Endothelial cell (in vitro differentiated cells): ENCODE results near the gene FCRL2. TPM values are rescaled to one million over a fixed set of nuclear protein-coding genes. Genes with fewer than 3 reads are reported as not detected.

Source experiments
- DNase-seq: peaks from one replicate; pipeline ENCODE4 v3.0.0; 2021; ENCODE audit warnings: low spot score
- H3K27ac Mint-ChIP-seq: one replicate; pipeline ENCODE4 v1.8.0; 2021; ENCODE audit warnings: mixed read lengths, inconsistent platforms; ENCODE audit not compliant: unreplicated experiment
- H3K27me3 Mint-ChIP-seq: one replicate; pipeline ENCODE4 v1.8.0; 2021; ENCODE audit warnings: mild to moderate bottlenecking, moderate library complexity, mixed read lengths, inconsistent platforms; ENCODE audit not compliant: unreplicated experiment
- H3K36me3 Mint-ChIP-seq: one replicate; pipeline ENCODE4 v1.8.0; 2021; ENCODE audit warnings: mild to moderate bottlenecking, low read depth, mixed read lengths, inconsistent platforms; ENCODE audit not compliant: unreplicated experiment
- H3K4me1 Mint-ChIP-seq: one replicate; pipeline ENCODE4 v1.8.0; 2021; ENCODE audit warnings: mild to moderate bottlenecking, mixed read lengths, inconsistent platforms; ENCODE audit not compliant: unreplicated experiment
- H3K4me3 Mint-ChIP-seq: one replicate; pipeline ENCODE4 v1.8.0; 2021; ENCODE audit warnings: mild to moderate bottlenecking, mixed read lengths, inconsistent platforms; ENCODE audit not compliant: unreplicated experiment
- H3K9me3 Mint-ChIP-seq: one replicate; pipeline ENCODE4 v1.8.0; 2021; ENCODE audit warnings: mixed read lengths, inconsistent platforms; ENCODE audit not compliant: unreplicated experiment
- CTCF ChIP-seq: fragments of 200-600 bp; sonication (generic); IDR thresholded peaks from one replicate; pipeline ENCODE4 v1.5.0; 2021; ENCODE audit warnings: antibody characterized with exemption; ENCODE audit not compliant: unreplicated experiment
- total RNA-seq: library from RNA; stranded (reverse); fragmentation: NEBNext Ultra II Directional; extraction: Animal tissue kit (Norgen Biotek cat#: 25700); gene quantifications from one replicate; pipeline ENCODE4 v1.2.1, GENCODE V29; 2021; ENCODE audit not compliant: unreplicated experiment

FCRL2 gene
- total RNA-seq, 1 donor from 2014 or later, result not detected

- H3K27ac Mint-ChIP-seq, result no peak overlapping the region
- H3K4me1 Mint-ChIP-seq, result no peaks in the 10 kb centered on the region
- H3K9me3 Mint-ChIP-seq, result no peaks in the 10 kb centered on the region
- no peak overlapping the region for H3K4me3 Mint-ChIP-seq
- H3K27me3 Mint-ChIP-seq, result peaks cover 2% of the 10 kb centered on the region
- no peak for TF ChIP-seq CTCF
- no peaks in the 10 kb centered on the region for H3K36me3 Mint-ChIP-seq
- DNase-seq, result no peak
Measured at GRCh38 chr1:157806431-157807149, 29.7 kb upstream of the FCRL2 start.

GRCh38 chr1:157803851-157804250 lies 26.9 kb upstream of the FCRL2 start:
- TF ChIP-seq CTCF, result no peak
- H3K27ac Mint-ChIP-seq, result no peak overlapping the region
- no peaks in the 10 kb centered on the region for H3K9me3 Mint-ChIP-seq
- H3K27me3 Mint-ChIP-seq, result peaks cover 2% of the 10 kb centered on the region
- H3K4me1 Mint-ChIP-seq, result no peaks in the 10 kb centered on the region
- no peak for DNase-seq
- H3K4me3 Mint-ChIP-seq, result no peak overlapping the region
- H3K36me3 Mint-ChIP-seq, result no peaks in the 10 kb centered on the region

- no peak for DNase-seq
- H3K36me3 Mint-ChIP-seq, result no peaks in the 10 kb centered on the region
- H3K4me3 Mint-ChIP-seq, result no peak overlapping the region
- H3K4me1 Mint-ChIP-seq, result no peaks in the 10 kb centered on the region
- H3K9me3 Mint-ChIP-seq, result no peaks in the 10 kb centered on the region
- no peak for TF ChIP-seq CTCF
- H3K27me3 Mint-ChIP-seq, result peaks cover 4% of the 10 kb centered on the region
- no peak overlapping the region for H3K27ac Mint-ChIP-seq
Measured at GRCh38 chr1:157799996-157800395, 23.1 kb upstream of the FCRL2 start.

- Mint-ChIP-seq H3K9me3 (no peaks in the 10 kb centered on the region), H3K4me3 (no peak overlapping the region), H3K27me3 (peaks cover 2% of the 10 kb centered on the region), H3K4me1 (no peaks in the 10 kb centered on the region), H3K36me3 (no peaks in the 10 kb centered on the region), H3K27ac (no peak overlapping the region)
- no peak for DNase-seq
- no peak for TF ChIP-seq CTCF
Measured at GRCh38 chr1:157798211-157798610, 21.3 kb upstream of the FCRL2 start.

GRCh38 chr1:157785248-157785647 lies 8.3 kb upstream of the FCRL2 start:
- Mint-ChIP-seq H3K4me3 (no peak overlapping the region), H3K27me3 (no peaks in the 10 kb centered on the region), H3K36me3 (no peaks in the 10 kb centered on the region), H3K9me3 (no peaks in the 10 kb centered on the region), H3K27ac (no peak overlapping the region), H3K4me1 (no peaks in the 10 kb centered on the region)
- no peak for TF ChIP-seq CTCF
- no peak for DNase-seq
